DMS 273 (cell line): ENCODE measurements around the gene CCDC91.
"Not testable (repeated sequence)": the region's sequence is repeated elsewhere in the genome, so short reads cannot be mapped to it uniquely, and the experiment has no call there.

ENCODE experiments used
- DNase-seq: peaks from one replicate; lab custom pipeline; 2025; ENCODE audit not compliant: unreplicated experiment; lab: John Stamatoyannopoulos, UW

Gene CCDC91

GRCh38 chr12:28180786-28181185, 9.5 kb upstream of the CCDC91 start:
- DNase-seq, result no peak

GRCh38 chr12:28184375-28184774, 5.9 kb upstream of the CCDC91 start:
- no peak for DNase-seq

DNA sequence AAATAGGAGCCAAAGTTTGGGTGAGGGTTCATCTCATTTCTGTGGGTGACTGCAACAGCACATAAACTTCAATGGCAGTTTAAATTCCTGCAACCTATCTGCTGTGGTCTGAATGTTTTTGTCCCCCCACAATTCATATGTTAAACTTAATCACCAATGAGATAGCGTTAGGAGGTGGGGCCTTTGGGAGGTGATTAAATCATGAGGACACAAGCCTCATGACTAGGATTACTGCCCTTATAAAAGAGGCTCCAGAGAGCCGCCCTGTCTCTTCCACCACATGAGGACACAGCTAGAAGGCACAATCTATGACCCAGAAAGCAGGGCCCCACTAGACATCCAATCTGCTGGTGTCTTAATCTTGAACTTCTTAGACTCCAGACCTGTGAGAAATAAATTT, 3.8 kb upstream of the CCDC91 start:
- no peak for DNase-seq

- no peak for DNase-seq
Observed at GRCh38 chr12:28189784-28190320, 404 bp upstream of the CCDC91 start.

DNA sequence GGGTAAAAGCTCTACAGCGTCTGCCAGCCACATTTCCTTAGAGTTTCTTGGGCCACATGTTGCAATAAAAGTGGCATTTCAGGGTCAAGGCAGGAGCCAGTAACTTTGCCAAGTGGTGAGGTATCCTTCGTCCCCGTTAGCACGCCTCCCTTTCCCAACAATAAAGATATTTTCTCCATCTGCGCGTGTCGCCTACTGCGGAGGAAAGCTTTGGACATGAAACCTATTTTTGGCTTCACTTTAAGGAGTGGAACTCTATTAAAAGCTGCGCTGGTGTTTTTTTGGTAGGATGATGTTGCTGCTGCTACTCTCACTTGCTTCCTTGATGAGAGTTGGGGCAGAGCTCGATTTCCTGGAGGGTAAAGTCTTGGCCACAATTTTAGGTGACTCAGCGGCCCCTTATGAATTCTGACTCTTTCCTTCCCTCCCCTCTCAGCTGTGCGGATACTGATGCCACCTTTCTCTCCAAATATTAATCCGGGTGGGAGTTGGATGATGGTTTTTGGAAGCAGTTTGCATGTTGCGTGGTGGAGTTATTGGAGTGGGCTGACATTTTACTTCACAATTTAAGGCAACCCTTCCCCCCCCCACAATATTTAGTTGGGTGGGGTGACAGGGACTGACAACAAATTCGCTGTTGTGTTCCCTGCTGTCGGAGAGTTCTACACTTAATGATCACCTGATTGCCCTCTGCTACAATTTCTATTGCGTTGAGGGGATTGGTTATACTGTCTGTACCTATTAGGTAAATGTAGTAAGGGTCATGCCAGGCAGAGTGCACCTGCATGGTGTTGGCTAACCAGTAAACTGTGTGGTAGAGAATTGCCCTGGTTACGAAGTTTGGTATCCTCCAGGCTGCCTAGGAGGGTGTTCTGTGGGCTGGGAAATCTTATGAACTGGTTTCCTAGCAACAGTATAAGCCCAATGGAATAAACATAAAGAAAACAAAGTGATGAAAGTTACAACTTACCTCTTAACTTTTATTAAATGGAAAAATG, 1.1 kb downstream of the CCDC91 start:
- peak; percentile 62 for DNase-seq

DNA sequence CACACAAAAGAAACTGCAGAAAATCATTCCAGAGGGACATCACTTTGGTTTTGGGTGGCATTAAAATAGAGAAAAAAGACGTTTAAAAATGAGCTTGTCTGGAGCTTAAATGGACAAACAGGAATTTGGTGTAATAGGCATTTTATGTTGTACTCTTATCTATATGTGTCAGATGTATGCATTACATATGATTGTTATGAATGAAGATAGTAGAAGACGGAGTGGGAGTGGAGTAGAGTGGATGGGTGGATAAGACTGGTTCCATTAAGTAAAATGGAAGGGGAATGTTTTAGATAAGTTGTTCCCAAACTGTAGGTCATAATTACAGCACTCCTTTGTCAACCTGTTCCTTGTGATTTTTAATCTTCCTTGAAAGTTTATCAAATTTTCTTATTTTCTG, 1.9 kb downstream of the CCDC91 start:
- no peak for DNase-seq

DNA sequence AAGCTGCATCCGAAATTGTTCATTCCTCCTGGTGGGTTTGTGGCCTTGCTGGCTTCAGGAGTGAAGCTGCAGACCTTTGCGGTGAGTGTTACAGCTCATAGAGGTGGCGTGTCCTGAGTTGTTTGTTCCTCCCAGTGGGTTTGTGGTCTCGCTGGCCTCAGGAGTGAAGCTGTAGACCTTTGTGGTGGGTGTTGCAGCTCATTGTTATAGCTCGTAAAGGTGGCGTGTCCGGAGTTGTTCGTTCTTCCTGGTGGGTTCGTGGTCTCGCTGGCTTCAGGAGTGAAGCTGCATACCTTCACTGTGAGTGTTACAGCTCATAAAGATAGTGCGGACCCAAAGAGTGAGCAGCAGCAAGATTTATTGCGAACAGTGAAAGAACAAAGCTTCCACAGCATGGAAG, 4.4 kb downstream of the CCDC91 start:
- not testable (repeated sequence) for DNase-seq

DNA sequence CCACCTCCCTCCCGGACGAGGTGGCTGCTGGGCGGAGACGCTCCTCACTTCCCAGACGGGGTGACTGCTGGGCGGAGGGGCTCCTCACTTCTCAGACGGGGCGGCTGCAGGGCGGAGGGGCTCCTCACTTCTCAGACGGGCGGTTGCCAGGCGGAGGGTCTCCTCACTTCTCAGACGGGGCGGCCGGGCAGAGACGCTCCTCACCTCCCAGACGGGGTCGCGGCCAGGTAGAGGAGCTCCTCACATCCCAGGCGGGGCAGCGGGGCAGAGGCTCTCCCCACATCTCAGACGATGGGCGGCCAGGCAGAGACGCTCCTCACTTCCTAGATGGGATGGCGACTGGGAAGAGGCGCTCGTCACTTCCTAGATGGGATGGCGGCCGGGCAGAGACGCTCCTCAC, 10.9 kb downstream of the CCDC91 start:
- DNase-seq, result not testable (repeated sequence)

DNA sequence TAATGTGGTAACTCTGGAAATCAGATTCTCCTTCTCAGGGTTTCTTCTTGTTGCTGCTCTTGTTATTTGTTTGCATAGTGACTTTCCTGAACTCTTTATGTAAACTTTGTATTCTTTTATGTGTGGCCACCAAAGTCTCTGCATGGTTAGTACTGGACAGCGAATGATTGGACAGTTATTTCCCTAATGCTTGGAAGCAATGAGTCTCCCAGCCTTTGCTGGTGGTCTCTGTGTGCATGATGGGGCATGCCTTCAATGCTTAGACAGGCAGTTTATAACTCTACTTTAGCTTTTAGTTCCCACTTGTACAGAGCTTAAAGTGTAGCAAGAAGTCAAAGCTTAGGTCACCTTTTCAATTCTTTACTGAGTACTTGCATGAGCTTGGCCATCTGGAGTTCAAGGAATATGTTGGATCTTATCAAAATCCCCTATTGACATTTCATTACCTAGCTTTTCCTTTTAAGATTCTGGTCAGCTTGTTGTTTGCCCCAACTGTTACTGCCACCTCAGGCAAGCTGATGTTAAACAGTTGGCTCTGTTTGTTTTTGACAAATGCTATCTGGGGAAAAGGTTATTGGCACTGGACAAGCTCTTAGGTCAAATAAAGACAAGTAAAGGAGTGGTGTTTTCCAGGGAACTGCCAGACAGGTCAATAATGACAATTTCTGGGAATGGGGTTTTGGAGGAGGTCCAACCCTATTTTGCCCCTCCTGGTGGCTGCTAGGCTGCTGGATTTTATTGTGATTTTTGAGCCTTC, 12.3 kb downstream of the CCDC91 start:
- peak; percentile 22 for DNase-seq

GRCh38 chr12:28209782-28210181, 19.5 kb downstream of the CCDC91 start:
- DNase-seq, result peak; percentile 23

GRCh38 chr12:28212182-28212581, 21.9 kb downstream of the CCDC91 start:
- DNase-seq, result no peak

- DNase-seq, result no peak
Observed at GRCh38 chr12:28215021-28215420, 24.8 kb downstream of the CCDC91 start.

- no peak for DNase-seq
Observed at GRCh38 chr12:28216016-28216415, 25.8 kb downstream of the CCDC91 start.

GRCh38 chr12:28217805-28218204, 27.5 kb downstream of the CCDC91 start:
- DNase-seq, result no peak

- no peak for DNase-seq
Observed at GRCh38 chr12:28218875-28219274, 28.6 kb downstream of the CCDC91 start.

GRCh38 chr12:28219827-28220226, 29.6 kb downstream of the CCDC91 start:
- no peak for DNase-seq

GRCh38 chr12:28222081-28222700, 31.9 kb downstream of the CCDC91 start:
- no peak for DNase-seq

DNA sequence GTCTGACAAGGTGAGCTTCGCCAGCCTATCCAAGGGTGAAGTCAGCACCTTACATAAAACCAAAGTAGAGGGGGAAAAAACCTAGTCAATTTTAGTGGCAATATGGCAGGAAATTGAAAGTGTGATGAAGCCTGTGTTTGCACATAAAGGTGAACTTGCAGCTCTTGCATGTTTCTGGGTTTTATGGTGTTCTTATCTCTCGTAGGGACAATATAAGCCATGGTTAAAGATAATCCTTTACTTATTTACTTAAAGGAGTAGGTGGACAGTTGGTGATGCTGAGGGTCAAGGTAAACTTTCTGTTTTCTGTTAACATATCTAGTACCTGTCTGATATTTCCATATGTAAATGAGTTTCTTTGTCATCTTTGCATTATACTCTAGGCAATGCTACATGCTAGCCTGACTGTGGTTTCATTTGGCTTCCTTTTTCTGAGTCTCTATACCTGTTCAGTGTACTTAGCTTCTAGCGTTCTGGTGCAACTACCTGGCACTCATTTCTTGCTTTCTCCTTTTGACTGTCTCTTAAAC, 32.8 kb downstream of the CCDC91 start:
- DNase-seq, result no peak

DNA sequence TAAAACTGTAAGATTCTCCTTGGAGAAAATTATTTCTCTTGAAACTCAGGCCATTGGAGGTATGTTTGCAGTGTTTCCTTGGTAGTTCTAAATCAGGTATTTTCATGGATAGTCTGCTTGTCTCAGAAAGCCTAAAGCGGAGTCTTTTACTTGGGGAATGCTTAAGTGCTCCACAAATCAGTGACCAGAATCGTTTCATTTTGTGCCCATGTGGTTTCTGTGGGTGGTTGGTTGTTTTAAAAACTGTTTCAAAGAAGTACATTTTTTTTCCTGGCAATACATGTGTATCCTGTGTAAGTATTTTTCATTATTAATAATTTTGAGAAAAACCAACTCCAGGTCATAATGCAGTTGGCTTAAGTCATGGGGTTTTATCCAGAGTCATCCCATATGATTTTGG, 33.6 kb downstream of the CCDC91 start:
- no peak for DNase-seq

DNA sequence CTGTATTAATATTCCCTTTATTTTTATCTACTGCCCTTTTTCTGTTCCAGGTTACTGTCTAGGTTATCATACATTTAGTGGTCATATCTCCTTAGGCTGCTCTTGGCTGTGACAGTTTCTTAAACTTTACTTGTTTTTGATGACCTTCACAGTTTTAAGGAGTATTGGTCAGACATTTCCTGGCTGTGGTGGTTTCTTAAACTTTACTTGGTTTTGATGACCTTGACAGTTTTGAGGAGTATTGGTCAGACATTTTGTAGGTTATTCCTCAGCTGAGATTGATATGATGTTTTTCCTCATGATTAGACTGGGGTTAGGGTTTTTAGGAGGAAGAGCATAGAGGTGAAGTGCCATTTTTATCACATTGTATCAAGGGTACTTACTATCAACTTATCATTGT, 36.4 kb downstream of the CCDC91 start:
- DNase-seq, result no peak

GRCh38 chr12:28227251-28227650, 37.0 kb downstream of the CCDC91 start:
- no peak for DNase-seq
